SH-SY5Y (cell line): ENCODE measurements around the gene GNG13.

ENCODE experiments used
- GATA2 ChIP-seq: IDR thresholded peaks from 2 replicates; pipeline ENCODE4 v1.6.1; 2011; ENCODE audit warnings: mild to moderate bottlenecking, low read depth, low read length
- GATA3 ChIP-seq: IDR thresholded peaks from 2 replicates; pipeline ENCODE4 v1.6.1; 2011; ENCODE audit warnings: low read depth, mild to moderate bottlenecking, low read length, moderate library complexity

The GNG13 gene

GRCh38 chr16:838741-839140 is 38.2 kb upstream of the GNG13 start:
- TF ChIP-seq GATA2 (no peak), GATA3 (no peak)

- no peak for TF ChIP-seq GATA3
- no peak for TF ChIP-seq GATA2
These were observed 35.7 kb upstream of the GNG13 start for GRCh38 chr16:836221-836620.

DNA sequence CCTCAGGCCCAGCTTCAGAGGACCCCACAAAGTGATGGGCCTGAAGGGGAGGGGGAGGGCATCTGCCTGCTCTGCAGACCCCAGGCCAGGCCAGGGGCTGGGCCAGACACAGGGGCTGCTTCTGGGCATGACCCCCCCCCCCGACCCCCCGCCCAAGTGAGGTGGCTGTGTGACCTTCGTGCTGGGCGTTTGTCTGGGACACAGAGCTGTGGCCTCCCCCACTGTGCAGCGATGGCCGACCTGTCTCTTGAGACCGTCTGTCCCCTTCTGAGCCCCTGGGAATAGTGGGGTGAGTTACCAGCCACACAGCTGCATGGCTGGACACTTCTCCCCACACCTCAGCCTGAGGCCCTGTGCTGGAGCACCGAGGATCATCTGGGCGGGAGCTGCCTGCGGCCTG is 34.8 kb upstream of the GNG13 start:
- TF ChIP-seq GATA3, result no peak
- TF ChIP-seq GATA2, result no peak

DNA sequence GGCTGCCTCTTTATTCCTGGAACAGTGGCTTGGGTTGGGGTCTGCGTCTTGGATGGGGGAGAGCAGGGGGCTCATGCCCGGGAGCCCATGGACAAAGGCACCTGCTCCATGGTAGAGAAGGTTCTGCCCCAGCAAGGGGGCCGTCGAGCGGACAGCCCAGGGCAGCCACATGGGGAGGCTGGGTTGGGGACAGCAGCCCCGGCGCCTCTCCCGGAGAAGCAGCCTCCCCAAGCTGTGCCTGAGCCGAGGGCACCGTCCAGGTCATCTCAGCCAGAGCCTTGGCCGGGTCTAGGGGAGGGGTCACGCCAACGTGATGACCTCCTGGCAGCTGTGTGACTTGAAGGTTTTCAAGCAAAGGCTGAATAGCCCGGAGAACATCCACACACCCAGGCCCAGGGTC is 32.9 kb upstream of the GNG13 start:
- no peak for TF ChIP-seq GATA3
- no peak for TF ChIP-seq GATA2

DNA sequence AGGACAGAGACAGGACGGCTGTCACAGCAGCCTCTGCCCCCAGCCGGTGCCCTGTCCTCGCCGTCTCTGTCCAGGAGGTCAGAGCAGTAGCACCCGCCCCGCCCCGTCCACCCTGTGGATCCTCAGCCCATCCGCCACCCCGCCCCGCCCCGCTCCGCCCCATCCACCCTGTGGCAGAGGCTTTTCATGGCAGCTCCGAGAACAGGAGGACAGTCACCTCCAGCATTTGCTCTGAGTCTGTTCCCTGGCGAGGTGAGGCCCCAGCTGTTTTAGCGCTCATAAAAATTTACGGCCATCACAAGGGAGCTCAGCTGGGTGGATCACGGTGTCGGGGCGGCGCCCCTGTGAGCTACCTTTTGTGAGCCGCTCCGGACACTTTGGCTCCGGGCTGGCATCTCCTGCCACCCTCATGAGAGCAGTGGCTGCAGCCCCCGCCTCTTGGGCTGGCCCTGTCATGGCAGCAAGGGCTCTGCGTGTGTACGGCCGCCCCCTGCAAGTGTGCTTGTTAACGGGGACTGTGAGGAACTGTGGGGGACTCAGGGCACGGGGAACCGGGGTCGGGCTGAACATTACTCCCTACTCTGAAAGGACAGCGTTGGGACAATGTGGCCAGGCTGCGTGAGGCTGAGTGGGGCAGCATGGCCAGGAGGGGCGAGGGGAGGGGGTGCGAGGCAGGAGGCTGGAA is 32.3 kb upstream of the GNG13 start:
- TF ChIP-seq GATA2 (no peak), GATA3 (no peak)

DNA sequence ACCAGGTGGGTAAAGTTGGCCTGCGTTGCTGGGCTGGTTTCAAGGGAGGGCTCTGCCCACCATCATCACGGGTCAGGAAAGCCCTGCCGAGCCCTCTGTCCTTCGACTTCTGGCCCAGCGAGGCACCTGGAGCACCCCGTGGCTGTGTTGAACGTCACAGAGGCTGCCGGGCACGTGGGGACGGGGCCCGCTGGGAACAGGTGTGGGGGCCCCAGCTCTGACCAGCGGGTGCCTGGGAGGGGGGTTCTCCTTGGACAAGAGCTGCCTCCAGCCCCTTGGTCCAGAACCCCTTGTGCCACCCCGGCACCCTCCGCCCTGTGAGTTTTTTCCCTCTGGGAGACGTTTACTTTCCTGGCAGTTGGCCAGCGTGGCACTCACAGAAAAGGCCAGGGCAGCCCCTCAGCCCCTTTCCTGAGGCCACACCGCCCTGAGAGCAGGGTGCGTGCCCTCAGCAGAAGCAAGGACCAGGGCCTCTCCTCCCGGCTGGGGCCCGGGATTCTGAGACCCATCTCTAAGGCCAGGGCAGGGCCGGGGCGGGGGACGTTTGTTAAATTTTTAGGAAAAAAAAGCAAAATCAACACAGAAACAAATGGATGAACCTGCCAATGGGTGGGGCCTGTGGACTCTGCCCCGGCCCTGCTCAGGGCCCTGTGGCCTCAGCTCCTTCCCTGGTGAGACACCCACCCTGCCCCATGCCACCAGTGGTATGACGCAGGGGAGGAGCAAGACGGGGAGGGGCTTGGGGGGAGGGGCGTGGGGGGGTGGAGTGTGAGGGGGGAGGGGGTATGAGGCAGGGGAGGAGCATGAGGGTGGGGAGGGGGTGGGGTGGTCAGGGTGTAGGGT is 31.3 kb upstream of the GNG13 start:
- TF ChIP-seq GATA2 (no peak), GATA3 (no peak)

- no peak for TF ChIP-seq GATA3
- no peak for TF ChIP-seq GATA2
These were observed 30.5 kb upstream of the GNG13 start for GRCh38 chr16:830871-831570.

- TF ChIP-seq GATA2 (no peak), GATA3 (no peak)
These were observed 29.8 kb upstream of the GNG13 start for GRCh38 chr16:830107-830870.

- TF ChIP-seq GATA3 (no peak), GATA2 (no peak)
These were observed 28.4 kb upstream of the GNG13 start for GRCh38 chr16:828891-829290.

DNA sequence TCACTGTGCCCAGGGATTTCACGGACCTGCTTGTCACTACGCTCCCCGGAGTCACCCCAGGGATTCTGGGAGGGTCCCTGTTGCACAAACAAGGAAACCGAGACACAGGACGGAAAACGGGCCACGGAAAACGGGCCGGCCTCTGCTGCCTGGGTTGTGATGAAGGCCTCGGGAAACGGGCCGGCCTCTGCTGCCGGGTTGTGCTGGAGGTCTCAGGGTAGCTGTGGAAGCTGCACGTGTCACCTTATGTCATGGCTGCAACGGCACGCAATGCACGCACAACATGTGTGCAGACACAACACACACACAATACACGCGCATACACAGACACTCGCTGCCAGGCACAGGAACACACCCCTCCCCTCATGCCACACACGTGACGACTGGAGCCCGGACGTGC is 27.0 kb upstream of the GNG13 start:
- TF ChIP-seq GATA3 (no peak), GATA2 (no peak)

DNA sequence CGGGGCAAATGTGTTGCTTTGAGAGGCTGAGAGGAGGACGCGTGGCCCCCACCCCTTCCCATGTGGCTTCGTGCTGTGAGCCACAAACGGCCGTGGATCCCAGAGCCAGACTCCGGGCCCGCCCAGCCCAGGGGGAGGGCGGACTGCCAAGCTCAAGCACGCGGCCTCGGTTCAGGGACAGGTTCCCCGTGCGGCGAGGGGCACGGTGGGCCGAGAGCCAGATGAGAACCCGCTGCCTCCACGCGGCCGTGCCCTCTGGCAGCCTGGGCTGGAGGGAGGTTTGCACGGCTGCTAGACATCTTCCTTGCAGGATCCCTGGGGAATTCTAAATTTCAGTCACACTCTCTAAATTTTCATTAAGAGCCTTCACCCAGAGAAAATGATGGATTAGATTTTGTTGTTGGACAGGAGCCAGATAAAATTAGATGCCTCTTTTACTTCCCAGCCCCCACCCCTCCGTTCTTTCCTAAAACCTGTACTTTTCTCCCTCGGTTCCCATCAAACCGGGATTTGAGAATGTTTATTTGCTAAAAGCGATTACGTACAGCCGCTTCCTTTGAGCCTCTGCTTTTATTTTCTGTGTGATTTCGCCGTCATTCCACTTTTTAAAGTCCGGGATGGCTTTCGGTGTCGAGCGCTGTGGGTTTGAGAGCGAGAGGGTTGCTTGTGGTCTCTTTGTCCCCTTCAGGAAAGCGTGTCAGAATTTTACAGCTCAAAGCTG is 25.0 kb upstream of the GNG13 start:
- no peak for TF ChIP-seq GATA2
- no peak for TF ChIP-seq GATA3

GRCh38 chr16:824601-825000 is 24.1 kb upstream of the GNG13 start:
- TF ChIP-seq GATA2, result no peak
- TF ChIP-seq GATA3, result no peak

DNA sequence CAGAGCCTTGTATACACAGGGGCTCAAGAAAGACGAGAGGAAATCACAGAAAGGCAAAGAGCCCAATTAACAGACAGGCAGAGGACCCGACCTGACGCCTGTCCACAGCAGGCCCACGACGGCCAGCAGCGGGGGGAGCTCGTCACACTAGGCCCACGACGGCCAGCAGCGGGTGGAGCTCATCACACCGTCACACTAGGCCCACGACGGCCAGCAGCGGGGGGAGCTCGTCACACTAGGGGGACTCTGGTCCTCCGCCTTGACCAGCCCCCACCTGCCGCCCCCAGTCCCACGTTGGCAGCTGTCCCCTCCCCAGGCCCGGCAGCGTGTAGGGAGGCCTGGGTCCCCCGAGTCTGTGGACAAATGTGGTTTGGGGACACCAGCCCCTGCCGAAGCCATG is 23.7 kb upstream of the GNG13 start:
- TF ChIP-seq GATA2 (no peak), GATA3 (no peak)

- TF ChIP-seq GATA3 (no peak), GATA2 (no peak)
These were observed 22.4 kb upstream of the GNG13 start for GRCh38 chr16:822909-823297.
